LNCAP (cell line): ENCODE measurements around the gene ANO6.

Source experiments
- TF ChIP-seq, protein P1 (sequence below): fragments of 450-650 bp; IDR thresholded peaks from 2 replicates; pipeline ENCODE4 v1.5.1; 2017; ENCODE audit warnings: mild to moderate bottlenecking

The ANO6 gene

GRCh38 chr12:45183246-45183645, 32.6 kb upstream of the ANO6 start:
- TF ChIP-seq, protein P1, sequence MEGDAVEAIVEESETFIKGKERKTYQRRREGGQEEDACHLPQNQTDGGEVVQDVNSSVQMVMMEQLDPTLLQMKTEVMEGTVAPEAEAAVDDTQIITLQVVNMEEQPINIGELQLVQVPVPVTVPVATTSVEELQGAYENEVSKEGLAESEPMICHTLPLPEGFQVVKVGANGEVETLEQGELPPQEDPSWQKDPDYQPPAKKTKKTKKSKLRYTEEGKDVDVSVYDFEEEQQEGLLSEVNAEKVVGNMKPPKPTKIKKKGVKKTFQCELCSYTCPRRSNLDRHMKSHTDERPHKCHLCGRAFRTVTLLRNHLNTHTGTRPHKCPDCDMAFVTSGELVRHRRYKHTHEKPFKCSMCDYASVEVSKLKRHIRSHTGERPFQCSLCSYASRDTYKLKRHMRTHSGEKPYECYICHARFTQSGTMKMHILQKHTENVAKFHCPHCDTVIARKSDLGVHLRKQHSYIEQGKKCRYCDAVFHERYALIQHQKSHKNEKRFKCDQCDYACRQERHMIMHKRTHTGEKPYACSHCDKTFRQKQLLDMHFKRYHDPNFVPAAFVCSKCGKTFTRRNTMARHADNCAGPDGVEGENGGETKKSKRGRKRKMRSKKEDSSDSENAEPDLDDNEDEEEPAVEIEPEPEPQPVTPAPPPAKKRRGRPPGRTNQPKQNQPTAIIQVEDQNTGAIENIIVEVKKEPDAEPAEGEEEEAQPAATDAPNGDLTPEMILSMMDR: peak; percentile 33; the same call in 1 of the 2 replicates

- TF ChIP-seq, protein P1: no peak
These were observed 31.5 kb upstream of the ANO6 start for GRCh38 chr12:45184147-45184963.

GRCh38 chr12:45186762-45187161, 29.1 kb upstream of the ANO6 start:
- TF ChIP-seq, protein P1: no peak

GRCh38 chr12:45189766-45190403, 26.0 kb upstream of the ANO6 start:
- TF ChIP-seq, protein P1: no peak

GRCh38 chr12:45191239-45191638, 24.7 kb upstream of the ANO6 start:
- TF ChIP-seq, protein P1: no peak

DNA sequence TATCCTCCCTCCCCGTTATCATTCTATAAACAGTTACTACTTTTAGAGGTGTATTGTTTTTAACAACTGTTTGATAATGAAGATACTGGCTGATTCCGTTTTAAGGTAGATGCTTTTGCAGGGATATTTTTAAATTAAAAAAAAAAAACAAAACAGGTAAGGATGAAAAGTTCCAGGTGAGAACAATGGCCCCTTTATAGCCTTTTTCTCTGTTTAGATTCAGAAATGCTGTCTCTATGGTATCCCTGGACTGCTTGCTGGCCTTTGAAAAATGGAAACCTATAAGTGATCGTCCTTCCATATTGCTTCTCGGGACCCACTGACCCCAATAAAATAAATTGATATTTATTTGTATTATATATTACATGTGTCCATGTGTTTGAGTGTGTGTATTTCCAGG, 23.2 kb upstream of the ANO6 start:
- TF ChIP-seq, protein P1: no peak

DNA sequence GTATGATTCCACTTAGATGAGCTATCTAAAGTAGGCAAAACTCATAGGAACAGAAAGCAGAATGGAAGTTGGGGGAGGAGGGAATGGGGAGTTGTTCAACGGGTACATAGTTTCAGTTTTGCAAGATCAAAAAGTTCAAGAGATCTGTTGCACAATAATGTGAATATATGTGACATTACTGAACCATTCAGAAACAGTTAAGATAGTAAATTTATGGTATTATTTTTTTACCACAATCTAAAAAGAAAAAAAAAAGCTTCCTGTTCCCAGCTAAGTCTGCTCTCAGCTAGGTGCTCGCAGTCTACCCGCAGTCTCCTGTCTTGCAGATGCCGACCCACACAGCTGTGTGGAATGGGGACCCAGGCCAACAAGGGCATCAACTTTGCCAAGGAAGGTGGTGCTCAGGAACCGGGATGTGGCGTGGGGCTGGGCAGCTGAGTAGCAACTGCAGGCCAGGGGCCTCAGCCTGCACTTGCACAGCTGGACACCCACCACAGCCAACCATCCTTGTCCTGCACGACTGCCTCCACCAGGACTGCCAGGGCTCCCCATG, 15.3 kb upstream of the ANO6 start:
- TF ChIP-seq, protein P1: no peak
